ENCODE measurements around the gene EML5. TPM values are rescaled to one million over a fixed set of nuclear protein-coding genes. Genes with fewer than 3 reads are reported as not detected.
A peak's percentile ranks its signal among the peaks of the same experiment; 100 is the strongest.

EML5 gene
- total RNA-seq, 2 donors from 2014 or later: 8.3 to 17.2 TPM

- Histone ChIP-seq H3K27me3 (replicated peaks; ENCODE audit: insufficient read depth) (no peaks in the 10 kb centered on the region), H3K36me3 (no peaks in the 10 kb centered on the region), H3K4me3 (no peak overlapping the region), H3K4me1 (replicated peaks) (peaks cover 3% of the 10 kb centered on the region), H3K27ac (peak overlapping the region; percentile 53 to 81), H3K9me3 (no peaks in the 10 kb centered on the region)
- intact Hi-C loops (cut with DNase I): no loop called here
- 31% methylated on average over 3 of the region's 3 CpGs for WGBS
- DNase-seq (ENCODE audit: low spot score): no peak
- TF ChIP-seq CTCF (IDR thresholded peaks at IDR 0.05) (no peak), POLR2AphosphoS5 (IDR thresholded peaks at IDR 0.05) (peak; percentile 50)
These were observed 36.4 kb upstream of the EML5 start for GRCh38 chr14:88829188-88829587.

DNA sequence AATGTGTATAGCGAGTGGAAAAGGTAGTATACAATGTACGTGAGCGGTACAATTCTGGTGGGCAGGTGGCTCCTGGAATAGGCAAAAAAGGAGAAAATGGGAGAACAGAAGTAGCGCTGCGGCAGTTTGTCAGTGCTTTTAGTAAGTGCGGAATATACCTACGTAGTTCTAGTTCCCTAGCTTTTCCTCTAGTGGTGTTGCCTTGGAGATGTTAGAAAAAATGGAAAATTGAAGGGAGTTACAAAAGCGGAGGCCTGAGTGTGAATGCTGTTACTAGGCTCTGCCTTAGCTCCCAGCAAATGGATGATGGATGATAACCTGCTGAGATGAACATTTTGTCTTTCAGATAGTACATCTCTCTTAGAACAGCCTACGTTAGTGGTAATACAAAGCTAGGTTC is 32.8 kb upstream of the EML5 start:
- no peak for TF ChIP-seq POLR2AphosphoS5 (IDR thresholded peaks at IDR 0.05)
- TF ChIP-seq CTCF (IDR thresholded peaks at IDR 0.05): no peak
- TF ChIP-seq POLR2A (IDR thresholded peaks at IDR 0.05): no peak
- intact Hi-C loops (cut with DNase I): no loop called here
- Histone ChIP-seq H3K9me3 (no peaks in the 10 kb centered on the region), H3K27ac (peak overlapping the region in 1 of 2 donors; percentile 86), H3K4me3 (peak overlapping the region in 1 of 2 donors; percentile 68), H3K4me1 (replicated peaks) (no peaks in the 10 kb centered on the region), H3K36me3 (no peaks in the 10 kb centered on the region), H3K27me3 (replicated peaks; ENCODE audit: insufficient read depth) (no peaks in the 10 kb centered on the region)
- 92% methylated on average over 9 of the region's 9 CpGs for WGBS
- DNase-seq (ENCODE audit: low spot score): no peak

GRCh38 chr14:88825078-88825458 is 32.3 kb upstream of the EML5 start:
- H3K4me3 ChIP-seq: peak overlapping the region; percentile 67 to 68
- no peaks in the 10 kb centered on the region for H3K36me3 ChIP-seq
- WGBS: 5% methylated on average over 5 of the region's 5 CpGs
- intact Hi-C loops (cut with DNase I): no loop called here
- peak overlapping the region; percentile 82 to 86 for H3K27ac ChIP-seq
- H3K9me3 ChIP-seq: no peaks in the 10 kb centered on the region
- H3K4me1 ChIP-seq (replicated peaks): no peaks in the 10 kb centered on the region
- TF ChIP-seq POLR2A (IDR thresholded peaks at IDR 0.05) (no peak), POLR2AphosphoS5 (IDR thresholded peaks at IDR 0.05) (no peak), CTCF (IDR thresholded peaks at IDR 0.05) (no peak)
- DNase-seq (ENCODE audit: low spot score): no peak
- H3K27me3 ChIP-seq (replicated peaks; ENCODE audit: insufficient read depth): no peaks in the 10 kb centered on the region

DNA sequence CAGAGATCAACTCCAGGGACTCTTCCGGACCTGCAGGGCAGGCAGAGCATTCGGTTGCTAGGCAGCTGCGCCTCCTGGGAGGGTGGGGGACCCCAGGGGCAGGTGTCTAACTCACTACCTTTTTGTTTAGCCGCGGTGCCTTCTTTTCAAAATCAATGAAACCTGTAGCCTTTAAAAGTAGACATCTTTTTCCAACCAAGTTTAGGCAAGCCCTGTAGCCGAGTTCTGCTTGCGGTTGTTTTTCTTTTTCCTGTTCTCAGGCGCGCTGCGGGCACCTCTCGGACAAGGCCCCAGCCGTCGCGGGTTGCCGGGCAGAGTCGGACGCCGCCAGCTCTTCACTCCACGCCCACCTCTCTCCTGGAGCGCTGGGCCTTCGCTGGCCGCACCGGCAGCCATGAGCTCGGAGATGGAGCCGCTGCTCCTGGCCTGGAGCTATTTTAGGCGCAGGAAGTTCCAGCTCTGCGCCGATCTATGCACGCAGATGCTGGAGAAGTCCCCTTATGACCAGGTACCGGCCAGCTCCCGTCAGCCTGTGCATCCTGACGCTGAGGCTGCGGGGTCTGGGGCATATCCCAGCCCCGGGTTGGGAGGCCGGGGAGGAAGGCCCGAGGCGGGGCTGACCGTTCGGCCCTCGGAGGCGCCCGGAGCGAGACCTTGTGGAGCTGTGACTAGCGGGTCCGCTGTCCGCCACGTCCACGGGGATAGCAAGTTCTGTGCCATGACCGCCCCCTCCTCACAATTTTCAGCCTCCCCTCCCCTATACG is 31.7 kb upstream of the EML5 start, which contains the start of gene TTC8:
TTC8 (plus strand) TSS at position 338 of the 764 bp plus-strand sequence; CDS start at position 395, 57 bp downstream.
- intact Hi-C loops (cut with DNase I): no loop called here
- DNase-seq (ENCODE audit: low spot score): peak; percentile 85
- Histone ChIP-seq H3K36me3 (no peaks in the 10 kb centered on the region), H3K4me1 (replicated peaks) (no peaks in the 10 kb centered on the region), H3K27ac (peak within 1 kb of the TSS; percentile 82 to 86), H3K27me3 (replicated peaks; ENCODE audit: insufficient read depth) (no peaks in the 10 kb centered on the region), H3K9me3 (no peaks in the 10 kb centered on the region), H3K4me3 (peak within 1 kb of the TSS; percentile 67 to 68)
- peak; percentile 68 for TF ChIP-seq POLR2AphosphoS5 (IDR thresholded peaks at IDR 0.05)
- peak; percentile 52 for TF ChIP-seq POLR2A (IDR thresholded peaks at IDR 0.05)
- peak in 1 of 4 experiments; percentile 20 for TF ChIP-seq CTCF (IDR thresholded peaks at IDR 0.05)
- under 1% methylated on average over 47 of the region's 50 CpGs for WGBS

- H3K27ac ChIP-seq: peak overlapping the region; percentile 82 to 86
- no peak for TF ChIP-seq POLR2AphosphoS5 (IDR thresholded peaks at IDR 0.05)
- no peak for TF ChIP-seq CTCF (IDR thresholded peaks at IDR 0.05)
- no peak for TF ChIP-seq POLR2A (IDR thresholded peaks at IDR 0.05)
- H3K9me3 ChIP-seq: no peaks in the 10 kb centered on the region
- WGBS: 5% methylated on average over 9 of the region's 9 CpGs
- intact Hi-C loops (cut with DNase I): no loop called here
- H3K4me3 ChIP-seq: peak overlapping the region; percentile 67 to 68
- DNase-seq (ENCODE audit: low spot score): no peak
- H3K4me1 ChIP-seq (replicated peaks): no peaks in the 10 kb centered on the region
- H3K27me3 ChIP-seq (replicated peaks; ENCODE audit: insufficient read depth): no peaks in the 10 kb centered on the region
- H3K36me3 ChIP-seq: no peaks in the 10 kb centered on the region
These were observed 31.2 kb upstream of the EML5 start for GRCh38 chr14:88823968-88824313.

Data from prostate gland (tissue), 2 donors.